ENCODE measurements around the gene OR4A16.

Gene OR4A16, protein sequence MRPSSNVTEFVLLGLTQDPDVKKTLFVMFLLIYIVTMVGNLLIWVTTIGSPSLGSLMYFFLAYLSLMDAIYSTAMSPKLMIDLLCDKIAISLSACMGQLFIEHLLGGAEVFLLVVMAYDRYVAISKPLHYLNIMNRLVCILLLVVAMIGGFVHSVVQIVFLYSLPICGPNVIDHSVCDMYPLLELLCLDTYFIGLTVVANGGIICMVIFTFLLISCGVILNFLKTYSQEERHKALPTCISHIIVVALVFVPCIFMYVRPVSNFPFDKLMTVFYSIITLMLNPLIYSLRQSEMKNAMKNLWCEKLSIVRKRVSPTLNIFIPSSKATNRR

DNA sequence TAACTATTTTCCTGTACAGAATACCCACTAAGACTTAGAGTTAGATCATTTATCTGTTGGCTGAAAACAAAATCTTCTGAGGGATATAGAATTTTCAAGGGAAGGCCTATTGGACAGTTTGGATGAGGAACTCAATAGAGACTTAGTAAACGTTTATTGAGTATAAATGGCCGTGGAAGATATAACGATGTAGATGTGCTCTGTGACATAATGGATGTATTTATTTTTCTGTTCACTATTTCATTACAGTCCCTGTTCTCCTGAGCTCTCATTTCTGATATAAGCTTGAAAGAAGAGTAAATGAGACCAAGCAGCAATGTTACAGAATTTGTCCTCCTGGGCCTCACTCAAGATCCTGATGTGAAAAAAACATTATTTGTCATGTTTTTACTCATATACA, at the start of gene OR4A16:
OR4A16 (plus strand) TSS at position 301 of the 400 bp plus-strand sequence; CDS start at position 301, 0 bp downstream.
- no peak for DNase-seq

DNA sequence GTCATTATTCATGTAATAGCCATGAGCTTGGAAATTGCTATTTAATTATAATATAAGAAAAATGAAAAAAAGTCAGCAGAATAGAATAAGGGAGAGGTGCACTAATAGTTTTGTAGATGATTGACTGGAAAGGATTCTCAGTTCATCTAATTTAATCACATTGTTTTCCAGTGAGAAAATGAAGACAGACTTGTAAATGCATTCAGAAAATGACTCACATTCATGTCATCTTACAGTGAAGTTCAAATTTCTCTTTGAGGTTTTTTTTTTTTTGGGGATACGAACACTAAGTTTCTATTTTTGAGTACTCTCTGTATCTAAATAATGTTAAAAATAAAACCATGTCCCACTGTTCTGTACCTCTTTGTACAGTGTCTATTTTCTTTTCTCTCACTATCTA, 18.5 kb upstream of the OR4A16 start:
- DNase-seq, result no peak

DNA sequence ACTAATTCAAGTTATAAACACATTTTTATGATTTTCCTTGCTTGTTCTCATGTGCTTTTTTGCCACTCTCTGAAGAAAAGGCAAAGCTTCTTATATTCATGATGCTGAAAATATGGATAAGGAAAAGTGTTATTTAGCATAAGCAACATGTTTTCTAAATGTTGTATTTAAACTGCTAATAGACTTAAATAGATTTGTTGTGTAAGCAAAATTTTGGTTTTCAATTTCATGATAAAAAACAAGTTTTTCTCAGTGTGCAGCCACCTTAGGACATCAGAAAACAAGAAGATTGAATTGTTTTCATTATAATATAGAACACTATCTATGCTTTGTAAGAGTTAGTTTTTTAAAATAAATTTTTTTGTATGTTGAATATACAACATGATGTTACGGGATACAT, 2.3 kb downstream of the OR4A16 start:
- DNase-seq, result no peak

DNA sequence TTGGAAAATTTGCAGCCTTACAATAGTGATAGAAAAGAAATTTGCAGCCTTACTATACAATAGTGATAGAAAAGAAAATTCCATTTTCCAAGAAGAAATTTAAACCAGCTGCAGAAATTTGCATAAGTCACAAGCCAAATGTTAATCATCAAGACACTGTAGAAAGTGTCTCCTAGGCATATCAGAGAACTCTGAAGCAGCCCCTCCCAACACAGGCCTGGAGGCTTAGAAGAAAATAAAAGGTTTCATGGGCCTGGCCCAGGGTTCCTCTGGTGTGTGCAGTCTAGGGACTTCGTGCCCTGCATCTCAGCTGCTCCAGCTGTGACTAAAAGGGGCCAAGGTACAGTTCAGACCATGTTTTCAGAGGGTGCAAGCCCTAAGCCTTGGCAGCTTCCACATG, 6.0 kb downstream of the OR4A16 start:
- no peak for DNase-seq

DNA sequence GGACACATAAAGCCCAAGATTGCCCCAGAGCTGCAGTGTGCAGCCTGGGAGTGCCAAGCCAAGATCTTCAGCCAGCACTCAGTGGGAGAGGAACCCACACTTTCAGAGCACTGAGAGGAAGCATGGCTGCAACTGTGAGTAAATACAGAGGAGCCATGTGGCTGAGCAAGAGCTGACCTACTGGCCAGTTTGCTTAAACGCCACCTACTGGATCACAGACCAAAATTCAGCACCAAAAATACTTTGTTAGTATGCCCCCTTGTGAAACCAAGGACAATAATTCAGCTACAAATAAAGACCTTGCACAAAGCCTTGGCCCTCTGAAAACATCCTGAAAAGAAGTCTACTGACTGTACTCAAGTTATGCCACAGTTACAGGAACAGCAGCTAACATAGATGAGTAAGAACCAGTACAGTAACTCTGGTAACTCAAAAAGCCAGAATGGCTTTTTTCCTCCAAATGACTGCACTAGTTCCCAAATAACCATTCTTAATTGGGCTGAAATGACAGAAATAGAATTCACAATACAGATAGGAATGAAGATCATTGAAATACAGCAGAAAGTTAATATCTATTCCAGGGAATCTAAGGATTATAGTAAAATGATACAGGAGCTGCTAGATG, 14.7 kb downstream of the OR4A16 start:
- no peak for DNase-seq

DNA sequence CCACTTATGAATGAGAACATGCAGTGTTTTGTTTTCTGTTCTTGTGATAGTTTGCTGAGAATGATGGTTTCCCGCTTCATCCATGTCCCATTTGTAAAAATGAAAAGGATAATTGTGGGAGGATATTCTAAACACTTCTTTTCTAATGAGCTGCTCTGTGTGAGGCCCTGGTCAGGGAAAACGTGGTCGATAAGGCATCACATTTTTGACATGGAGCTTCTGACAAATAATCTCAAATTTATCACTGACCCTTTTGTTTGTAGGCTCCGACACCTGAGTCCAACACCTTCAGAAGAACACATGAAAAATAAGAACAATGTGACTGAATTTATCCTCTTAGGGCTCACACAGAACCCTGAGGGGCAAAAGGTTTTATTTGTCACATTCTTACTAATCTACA, 24.7 kb downstream of the OR4A16 start, which contains the start of gene OR4A15:
OR4A15 (plus strand) TSS at position 301 of the 400 bp plus-strand sequence; CDS start at position 301, 0 bp downstream.
- no peak for DNase-seq
